NT2/D1 (cell line): ENCODE measurements around the gene INPP5E.
A peak's percentile ranks its signal among the peaks of the same experiment; 100 is the strongest.

Experiments used
- DNase-seq: peaks from one replicate; pipeline ENCODE4 v3.0.0-alpha.2; 2011; ENCODE audit warnings: low read depth, low spot score
- H3K27me3 ChIP-seq: 2 replicates; pipeline ENCODE4 v1.6.0; 2011; ENCODE audit warnings: mild to moderate bottlenecking; ENCODE audit not compliant: insufficient read length, insufficient read depth
- H3K36me3 ChIP-seq: 2 replicates; pipeline ENCODE4 v1.6.1; 2011; ENCODE audit warnings: mild to moderate bottlenecking, low read length, mixed read lengths; ENCODE audit not compliant: insufficient read depth, insufficient read length
- H3K4me1 ChIP-seq: 2 replicates; pipeline ENCODE4 v1.5.1; 2011; ENCODE audit not compliant: insufficient read depth, insufficient read length
- H3K4me3 ChIP-seq: 2 replicates; pipeline ENCODE4 v1.5.1; 2011; ENCODE audit warnings: low read depth; ENCODE audit not compliant: insufficient read length
- H3K9ac ChIP-seq: 2 replicates; pipeline ENCODE4 v1.6.0; 2011; ENCODE audit warnings: low read depth; ENCODE audit not compliant: insufficient read length
- H3K9me3 ChIP-seq: 2 replicates; pipeline ENCODE4 v1.5.1; 2011; ENCODE audit warnings: mild to moderate bottlenecking, low read length; ENCODE audit not compliant: insufficient read depth
- SUZ12 ChIP-seq: IDR thresholded peaks from 2 replicates; pipeline ENCODE4 v1.6.1; 2011; ENCODE audit not compliant: insufficient read length, insufficient read depth; ENCODE audit errors: extremely low read depth
- YY1 ChIP-seq: IDR thresholded peaks from 2 replicates; pipeline ENCODE4 v1.6.1; 2011; ENCODE audit not compliant: insufficient read length, insufficient read depth
- ZNF274 ChIP-seq: IDR thresholded peaks from 2 replicates; pipeline ENCODE4 v1.6.1; 2011; ENCODE audit warnings: mild to moderate bottlenecking, low read depth, low read length

Gene INPP5E

GRCh38 chr9:136484153-136485048, 44.8 kb upstream of the INPP5E start:
- TF ChIP-seq SUZ12 (no peak), YY1 (no peak), ZNF274 (no peak)

GRCh38 chr9:136483589-136484152, 44.0 kb upstream of the INPP5E start:
- H3K9me3 ChIP-seq, result no peaks in the 10 kb centered on the region
- peaks cover 19% of the 10 kb centered on the region for H3K4me1 ChIP-seq
- H3K36me3 ChIP-seq, result peaks cover 16% of the 10 kb centered on the region
- no peak for TF ChIP-seq ZNF274
- TF ChIP-seq SUZ12, result no peak
- TF ChIP-seq YY1, result no peak
- peak overlapping the region; percentile 87 for H3K9ac ChIP-seq
- peak; percentile 80 for DNase-seq
- no peaks in the 10 kb centered on the region for H3K27me3 ChIP-seq
- H3K4me3 ChIP-seq, result peak overlapping the region; percentile 55

More at GRCh38 chr9:136484153-136485048, 44.8 kb upstream of the INPP5E start:
- H3K9ac ChIP-seq, result peak overlapping the region; percentile 87
- peaks cover 11% of the 10 kb centered on the region for H3K36me3 ChIP-seq
- DNase-seq, result no peak
- peak overlapping the region; percentile 55 for H3K4me3 ChIP-seq
- H3K4me1 ChIP-seq, result peaks cover 19% of the 10 kb centered on the region
- peaks cover 2% of the 10 kb centered on the region for H3K27me3 ChIP-seq
- no peaks in the 10 kb centered on the region for H3K9me3 ChIP-seq

DNA sequence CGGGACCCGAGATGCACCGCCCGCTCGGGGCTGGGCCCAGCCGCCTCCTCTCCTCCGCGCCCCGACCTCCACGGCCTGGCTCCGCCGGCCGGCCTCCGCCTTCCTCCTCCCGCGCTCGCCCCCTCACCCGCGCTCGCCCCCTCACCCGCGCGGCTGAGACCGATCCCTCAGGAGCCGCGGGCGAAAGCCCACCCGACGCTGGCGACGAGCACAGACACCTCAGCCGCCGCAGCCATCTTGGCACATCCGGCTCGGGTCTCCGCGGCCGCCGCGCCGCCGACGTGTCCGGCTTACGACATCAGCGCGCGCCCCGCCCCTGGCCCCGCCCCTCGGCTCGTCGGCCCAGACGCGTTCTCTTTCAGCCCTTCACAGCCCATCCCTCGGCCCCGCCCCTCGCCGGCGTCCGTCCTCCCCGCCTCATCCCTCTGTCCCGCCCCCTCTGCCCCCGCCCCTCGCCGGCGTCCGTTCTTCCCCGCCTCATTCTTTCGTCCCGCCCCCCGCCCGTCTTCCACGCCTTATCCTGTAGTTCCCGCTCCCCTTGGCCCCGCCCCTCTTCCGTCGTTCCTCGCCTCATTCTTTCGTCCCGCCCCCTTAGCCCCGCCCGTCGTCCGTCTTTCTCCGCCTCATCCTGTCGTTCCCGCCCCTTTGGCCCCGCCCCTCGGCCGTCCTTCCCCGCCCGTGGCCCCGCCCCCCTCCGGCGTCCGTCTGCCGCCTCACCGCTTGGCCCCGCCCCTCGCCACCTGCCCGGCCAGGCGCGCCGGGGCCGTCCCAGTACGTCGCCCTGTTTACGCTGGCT, 43.3 kb upstream of the INPP5E start, which contains the start of gene SEC16A:
SEC16A (minus strand) TSS at position 248 of the 796 bp plus-strand sequence. CDS start 5,425 bp downstream, outside the sequence.
- H3K4me1 ChIP-seq, result peaks cover 19% of the 10 kb centered on the region
- peaks cover 23% of the 10 kb centered on the region for H3K36me3 ChIP-seq
- peak within 1 kb of the TSS; percentile 74 for H3K4me3 ChIP-seq
- H3K9ac ChIP-seq, result peak within 1 kb of the TSS; percentile 87
- no peaks in the 10 kb centered on the region for H3K27me3 ChIP-seq
- peak; percentile 67 for TF ChIP-seq YY1
- TF ChIP-seq ZNF274, result no peak
- DNase-seq, result peak; percentile 97
- H3K9me3 ChIP-seq, result no peaks in the 10 kb centered on the region

GRCh38 chr9:136482046-136482792, 42.6 kb upstream of the INPP5E start:
- Histone ChIP-seq H3K9me3 (no peaks in the 10 kb centered on the region), H3K27me3 (no peaks in the 10 kb centered on the region), H3K4me1 (peaks cover 19% of the 10 kb centered on the region), H3K9ac (peak overlapping the region; percentile 85), H3K4me3 (peak overlapping the region; percentile 74), H3K36me3 (peaks cover 31% of the 10 kb centered on the region)
- TF ChIP-seq YY1, result no peak
- TF ChIP-seq SUZ12, result no peak
- TF ChIP-seq ZNF274, result no peak
- peak; percentile 30 for DNase-seq

GRCh38 chr9:136481558-136481957, 41.9 kb upstream of the INPP5E start:
- H3K9me3 ChIP-seq, result no peaks in the 10 kb centered on the region
- H3K4me1 ChIP-seq, result peaks cover 19% of the 10 kb centered on the region
- TF ChIP-seq YY1 (no peak), ZNF274 (no peak), SUZ12 (no peak)
- DNase-seq, result no peak
- peak overlapping the region; percentile 74 for H3K4me3 ChIP-seq
- no peaks in the 10 kb centered on the region for H3K27me3 ChIP-seq
- H3K36me3 ChIP-seq, result peaks cover 38% of the 10 kb centered on the region
- H3K9ac ChIP-seq, result peak overlapping the region; percentile 85

DNA sequence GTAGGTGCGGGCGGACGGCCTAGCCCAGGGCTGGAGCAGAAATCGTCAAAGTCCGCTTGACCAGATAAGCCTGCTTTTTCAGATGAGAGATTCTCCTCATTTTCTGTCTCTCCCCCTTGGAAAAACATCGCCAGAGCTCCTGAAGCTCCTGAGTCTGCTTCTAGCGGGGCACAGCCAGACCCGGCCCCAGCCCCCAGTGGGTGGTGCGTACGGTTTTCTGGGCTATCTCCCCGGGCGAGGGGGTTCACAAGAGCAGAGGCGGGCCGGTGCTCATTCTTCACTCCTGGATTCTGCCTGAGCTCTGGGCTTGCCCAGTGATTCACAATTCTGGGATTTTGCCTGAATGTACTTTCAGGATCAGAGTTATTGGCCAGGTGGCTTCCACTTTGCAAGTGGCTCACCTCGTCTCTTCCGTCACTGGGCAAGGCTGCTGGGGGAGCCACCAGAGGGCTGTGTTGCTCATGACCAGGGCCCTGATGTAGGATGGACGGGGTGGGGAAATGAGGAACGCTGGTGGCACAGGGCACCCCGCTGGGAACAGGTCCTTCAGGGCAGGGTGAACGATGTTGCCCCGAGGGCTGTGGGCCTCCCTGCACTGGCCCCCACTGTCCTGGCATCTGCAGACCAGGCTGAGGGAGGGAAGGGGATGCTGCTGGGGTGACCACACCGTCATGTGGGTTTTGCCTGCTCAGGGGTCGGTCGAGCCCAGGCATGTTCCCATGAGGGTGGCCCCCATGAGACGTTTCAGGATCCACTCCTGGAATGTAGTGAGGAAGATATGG, 36.9 kb upstream of the INPP5E start:
- Histone ChIP-seq H3K9ac (no peak overlapping the region), H3K4me3 (no peak overlapping the region), H3K4me1 (peaks cover 5% of the 10 kb centered on the region), H3K9me3 (no peaks in the 10 kb centered on the region), H3K36me3 (peaks cover 88% of the 10 kb centered on the region), H3K27me3 (no peaks in the 10 kb centered on the region)
- TF ChIP-seq YY1 (no peak), SUZ12 (no peak), ZNF274 (no peak)
- DNase-seq, result no peak
